Limb (tissue), 2 donors: ENCODE data around the gene CDKL1.
A peak's percentile ranks its signal among the peaks of the same experiment; 100 is the strongest.
"Not testable (repeated sequence)": the region's sequence is repeated elsewhere in the genome, so short reads cannot be mapped to it uniquely, and the experiment has no call there.

ENCODE experiments used
- DNase-seq, 2 donors: peaks; one replicate each; pipeline ENCODE4 v3.0.0-alpha.2; 2016; ENCODE audit errors: extremely low spot score in 2 of 2

The CDKL1 gene

DNA sequence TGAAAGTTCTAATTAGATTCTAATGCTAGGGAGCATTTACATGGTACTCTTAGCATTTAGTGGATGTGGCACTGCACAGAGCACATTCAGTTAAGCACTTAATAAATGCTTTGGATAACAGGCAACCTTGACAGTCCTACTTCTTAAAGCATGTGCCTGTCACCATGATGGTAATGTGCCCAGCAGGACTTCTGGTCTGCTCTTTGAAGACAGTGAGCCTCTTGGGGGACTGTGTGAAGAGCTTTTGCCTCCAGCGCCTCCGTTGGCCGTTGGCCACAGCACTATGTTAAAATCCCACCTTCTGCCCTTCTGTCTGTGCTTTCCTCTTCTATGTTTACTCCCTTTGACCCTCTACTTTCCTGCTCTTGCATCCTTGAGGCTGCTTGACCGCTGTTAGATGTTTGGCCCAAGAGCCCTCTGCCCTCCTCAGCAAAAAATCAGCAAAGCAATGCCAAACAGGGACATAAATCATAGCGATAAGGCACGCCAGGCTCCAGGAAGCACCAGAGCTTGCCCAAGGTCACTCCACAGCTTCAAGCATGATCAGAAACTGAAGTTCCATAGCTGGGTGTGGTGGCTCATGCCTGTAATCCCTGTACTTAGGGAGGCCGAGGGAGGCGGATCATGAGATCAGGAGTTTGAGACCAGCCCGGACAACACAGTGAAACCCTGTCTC is 8.3 kb downstream of the CDKL1 start:
- no peak for DNase-seq

GRCh38 chr14:50387548-50387947 is 9.1 kb downstream of the CDKL1 start:
- no peak for DNase-seq

DNA sequence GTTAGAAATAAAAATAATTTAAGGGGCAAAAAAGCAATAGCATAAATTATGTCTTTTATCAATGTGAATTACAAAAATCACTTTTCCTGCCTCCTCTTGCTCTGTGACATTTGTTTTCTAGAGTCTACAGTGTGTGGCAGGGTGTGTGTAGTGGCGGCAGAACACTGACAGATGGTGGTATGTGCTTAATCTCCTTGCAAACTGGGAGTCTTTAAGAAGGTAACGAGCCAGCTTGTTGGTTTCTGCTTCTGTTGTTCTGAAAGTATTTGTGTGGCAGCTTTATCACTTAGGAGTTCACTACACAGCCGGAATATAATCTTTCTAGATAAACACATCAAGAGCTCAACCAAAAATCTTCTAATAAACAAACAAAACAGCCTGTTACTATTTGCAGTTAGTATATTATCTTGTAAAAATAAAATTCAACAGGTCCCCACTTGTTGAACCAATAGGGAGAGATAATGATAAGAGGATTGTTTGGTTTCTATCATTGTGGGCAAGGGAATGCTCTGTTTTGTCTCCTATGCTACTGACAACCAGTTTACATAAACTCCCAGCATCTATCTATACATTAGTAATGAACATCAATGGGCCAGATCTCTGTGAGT is 13.0 kb downstream of the CDKL1 start:
- DNase-seq = no peak

GRCh38 chr14:50381823-50382287 is 14.8 kb downstream of the CDKL1 start:
- DNase-seq = no peak

DNA sequence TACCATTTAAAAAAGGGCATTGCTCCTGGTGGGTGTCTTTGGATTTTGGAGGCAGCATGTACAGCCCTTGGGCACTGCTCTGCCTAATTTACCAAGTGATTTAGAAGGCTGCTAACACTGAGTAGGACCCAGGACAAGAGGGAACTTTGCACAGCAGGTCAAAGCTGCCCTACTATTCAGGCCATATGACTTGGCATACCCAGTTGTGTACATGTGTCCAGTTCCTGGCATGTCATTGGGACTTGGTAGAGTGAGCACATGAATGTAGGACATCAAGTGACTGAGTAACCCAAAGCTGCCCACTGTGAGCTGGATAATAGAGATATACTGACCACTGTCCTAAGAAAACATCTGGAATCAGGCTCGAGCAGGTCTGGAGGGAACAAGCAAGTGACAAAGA is 15.7 kb downstream of the CDKL1 start:
- no peak for DNase-seq

DNA sequence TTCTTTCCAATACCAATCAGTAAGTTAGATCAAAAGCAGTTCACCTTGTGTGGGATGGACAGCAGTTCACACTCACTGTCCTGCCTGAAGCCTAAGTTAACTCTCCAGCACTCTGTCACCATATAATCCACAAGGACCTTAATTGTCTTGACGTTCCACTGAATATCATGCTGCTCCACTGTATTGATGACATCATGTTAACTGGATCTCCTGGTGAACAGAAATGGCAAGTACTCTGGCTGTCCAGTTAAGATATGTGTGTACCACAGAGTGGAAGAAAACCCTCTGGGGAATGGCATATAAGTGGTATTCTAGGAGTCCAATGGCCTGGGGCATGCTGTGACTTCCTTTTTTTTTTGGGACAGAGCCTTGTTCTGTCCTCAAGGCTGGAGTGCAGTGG is 16.2 kb downstream of the CDKL1 start:
- DNase-seq = no peak

GRCh38 chr14:50379563-50379962 is 17.1 kb downstream of the CDKL1 start:
- no peak for DNase-seq

DNA sequence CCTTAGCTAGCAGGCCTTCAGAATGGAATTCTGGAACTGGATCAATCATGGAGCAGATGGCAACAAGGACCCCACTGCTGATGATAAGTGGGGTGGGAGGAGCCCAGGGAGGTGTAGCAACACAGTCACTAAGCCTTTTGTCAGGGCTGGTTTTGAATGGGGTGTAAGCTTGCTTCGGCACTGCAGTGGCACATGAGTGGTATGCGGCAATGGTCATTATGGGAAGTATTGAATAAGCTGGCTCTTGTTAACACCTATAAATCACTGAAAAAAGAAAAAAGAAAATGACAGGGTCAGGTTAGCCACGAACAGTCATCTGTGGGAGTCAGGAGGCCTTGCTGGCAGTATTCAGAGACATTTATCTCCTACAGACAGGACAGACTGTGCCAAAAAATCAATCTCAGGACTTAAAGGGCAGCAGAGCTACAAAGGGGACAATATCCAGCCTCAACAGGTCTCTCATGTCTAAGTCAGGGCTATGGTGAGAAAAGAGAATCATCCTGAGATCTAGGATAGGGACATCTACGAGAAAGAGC is 19.1 kb downstream of the CDKL1 start:
- DNase-seq = no peak

GRCh38 chr14:50375760-50376159 is 20.9 kb downstream of the CDKL1 start:
- no peak for DNase-seq

DNA sequence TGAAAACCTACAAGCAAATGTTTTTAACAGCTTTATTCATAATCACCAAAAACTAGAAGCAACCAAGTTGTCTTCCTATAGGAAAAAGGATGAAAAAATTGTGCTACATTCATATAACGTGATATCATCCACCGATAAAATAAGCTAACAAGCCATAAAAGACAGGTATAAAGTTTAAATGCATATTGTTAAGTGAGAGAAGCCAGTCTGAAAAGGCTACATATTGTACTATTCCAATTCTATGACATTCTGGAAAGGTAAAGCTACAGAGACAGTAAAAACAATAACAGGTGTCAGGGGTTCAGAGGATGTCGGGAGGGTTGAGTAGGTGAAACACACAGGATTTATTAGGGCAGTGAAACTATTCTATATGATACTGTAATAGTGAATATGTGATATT is 22.7 kb downstream of the CDKL1 start:
- no peak for DNase-seq

GRCh38 chr14:50371546-50371945 is 25.1 kb downstream of the CDKL1 start:
- DNase-seq = no peak

DNA sequence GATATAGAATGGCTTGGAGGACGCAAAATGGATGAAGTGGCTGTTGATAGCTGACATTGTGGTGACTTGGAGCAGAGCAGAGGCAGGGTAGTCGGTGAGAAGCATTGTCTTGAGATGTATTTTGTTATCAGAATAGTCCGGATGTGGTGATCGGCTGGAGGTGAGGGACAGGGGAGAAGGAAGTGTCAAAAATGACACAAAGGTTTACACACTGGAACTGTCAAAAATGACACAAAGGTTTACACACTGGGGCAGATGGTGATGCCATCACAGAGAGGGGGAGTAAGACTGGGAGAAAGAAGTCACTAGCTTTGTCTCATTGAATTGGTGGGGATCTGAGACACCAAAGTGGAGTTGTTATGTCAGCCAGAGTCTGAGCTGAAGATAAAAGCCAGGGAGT is 30.1 kb downstream of the CDKL1 start:
- no peak for DNase-seq

DNA sequence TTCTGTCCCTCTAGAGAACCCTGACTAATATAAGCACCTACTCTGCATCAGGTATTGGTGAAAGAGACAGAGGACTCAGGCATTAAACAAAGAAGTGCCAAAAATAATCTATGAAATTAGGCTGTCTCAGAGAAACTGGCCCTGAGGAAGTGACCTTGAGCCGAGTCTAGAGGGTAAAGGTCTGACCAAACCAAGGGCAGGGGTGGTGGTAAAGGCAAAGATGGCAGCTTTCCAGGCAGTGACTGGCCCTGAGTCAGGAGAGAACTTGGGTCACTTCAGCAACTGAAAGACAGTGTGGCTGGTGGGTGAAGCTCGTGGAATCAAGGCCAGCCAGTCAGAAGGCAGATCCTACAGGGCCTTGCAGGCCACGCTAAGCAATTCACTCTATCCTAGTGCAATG is 30.6 kb downstream of the CDKL1 start:
- DNase-seq = no peak

- DNase-seq = not testable (repeated sequence)
These were observed 31.1 kb downstream of the CDKL1 start for GRCh38 chr14:50365572-50365971.

- DNase-seq = no peak
These were observed 31.9 kb downstream of the CDKL1 start for GRCh38 chr14:50364792-50365191.

DNA sequence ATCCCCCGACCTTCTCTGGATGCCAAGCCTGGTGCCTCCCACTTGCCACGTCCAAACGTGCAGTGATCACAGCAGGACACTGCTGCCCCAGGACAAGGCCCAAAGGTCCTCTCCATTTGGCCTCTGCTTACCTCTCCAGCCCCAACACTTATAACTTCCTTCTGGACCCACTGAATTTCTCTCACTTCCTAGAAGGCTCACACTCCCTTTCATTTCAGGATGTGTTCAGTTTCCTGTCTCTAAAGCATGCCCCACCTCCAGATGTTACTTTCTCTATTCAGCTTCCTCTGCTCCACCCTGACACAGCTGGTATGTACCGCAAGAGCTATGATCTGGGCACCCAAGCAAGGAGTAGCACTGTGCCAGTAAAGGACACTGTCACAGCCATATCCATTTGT is 33.0 kb downstream of the CDKL1 start:
- peak in 1 of 2 donors; percentile 44 for DNase-seq

- DNase-seq = no peak
These were observed 33.6 kb downstream of the CDKL1 start for GRCh38 chr14:50362764-50363713.

DNA sequence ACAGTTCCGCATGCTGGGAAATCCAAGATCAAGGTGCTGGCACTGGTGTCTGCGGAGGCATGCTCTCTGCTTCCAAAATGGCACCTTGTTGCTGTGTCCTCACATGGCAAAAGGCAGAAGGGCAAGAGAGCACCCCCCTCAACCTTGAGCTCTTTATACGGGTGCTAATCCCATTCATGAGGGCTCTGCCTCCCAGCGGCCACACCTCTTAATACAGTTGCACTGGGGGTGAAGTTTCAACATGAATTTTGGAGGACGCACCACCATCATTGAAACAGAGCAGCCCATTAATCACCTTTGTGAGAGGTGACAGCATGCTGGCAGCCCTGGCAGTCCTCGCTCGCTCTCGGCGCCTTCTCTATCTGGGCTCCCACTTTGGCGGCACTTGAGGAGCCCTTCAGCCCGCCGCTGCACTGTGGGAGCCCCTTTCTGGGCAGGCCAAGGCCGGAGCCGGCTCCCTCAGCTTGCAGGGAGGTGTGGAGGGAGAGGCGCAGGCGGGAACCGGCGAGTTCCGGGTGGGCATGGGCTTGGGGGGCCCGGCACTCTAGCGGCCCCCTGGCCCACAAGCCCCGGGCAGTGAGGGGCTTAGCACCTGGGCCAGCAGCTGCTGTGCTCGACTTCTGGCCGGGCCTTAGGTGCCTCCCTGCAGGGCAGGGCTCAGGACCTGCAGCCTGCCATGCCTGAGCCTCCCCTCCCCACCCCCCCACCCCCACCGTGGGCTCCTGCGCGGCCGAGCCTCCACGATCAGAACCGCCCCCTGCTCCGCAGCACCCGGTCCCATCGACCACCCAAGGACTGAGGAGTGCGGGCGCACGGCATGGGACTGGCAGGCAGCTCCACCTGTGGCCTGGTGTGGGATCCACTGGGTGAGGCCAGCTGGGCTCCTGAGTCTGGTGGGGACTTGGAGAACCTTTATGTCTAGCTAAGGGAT is 34.9 kb downstream of the CDKL1 start:
- DNase-seq = not testable (repeated sequence)

- no peak for DNase-seq
These were observed 35.8 kb downstream of the CDKL1 start for GRCh38 chr14:50360851-50361250.

DNA sequence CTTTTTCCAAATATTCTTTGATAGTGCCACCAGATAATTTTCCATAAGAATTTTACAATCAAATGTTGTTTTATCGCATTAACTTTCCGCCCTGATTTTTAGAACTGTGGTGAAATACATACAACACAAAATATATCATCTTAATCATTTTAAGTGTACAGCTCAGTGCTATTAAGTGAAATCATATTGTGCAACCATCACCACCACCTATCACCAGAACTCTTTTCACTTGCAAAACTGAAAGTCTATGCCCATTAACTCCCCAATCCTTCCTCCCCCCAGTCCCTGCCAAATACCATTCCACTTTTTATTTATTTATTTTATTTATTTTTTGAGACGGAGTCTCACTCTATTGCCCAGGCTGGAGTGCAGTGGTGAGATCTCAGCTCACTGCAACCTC is 36.6 kb downstream of the CDKL1 start:
- no peak for DNase-seq

GRCh38 chr14:50359631-50360030 is 37.0 kb downstream of the CDKL1 start:
- no peak for DNase-seq
